Type B pancreatic cell (in vitro differentiated cells): ENCODE measurements around the gene AP3B1. TPM values are rescaled to one million over a fixed set of nuclear protein-coding genes. Genes with fewer than 3 reads are reported as not detected.

Experiments
- DNase-seq: peaks from one replicate; pipeline ENCODE4 v3.0.0; 2021; ENCODE audit warnings: mixed read lengths; ENCODE audit not compliant: unreplicated experiment; ENCODE audit errors: extremely low spot score
- H3K27ac Mint-ChIP-seq: 2 replicates; pipeline ENCODE4 v1.8.0; 2021; ENCODE audit warnings: mild to moderate bottlenecking, mixed read lengths
- H3K27me3 Mint-ChIP-seq: 2 replicates; pipeline ENCODE4 v1.8.0; 2021; ENCODE audit warnings: mixed read lengths
- H3K36me3 Mint-ChIP-seq: 2 replicates; pipeline ENCODE4 v1.8.0; 2021; ENCODE audit warnings: mixed read lengths
- H3K4me1 Mint-ChIP-seq: one replicate; pipeline ENCODE4 v1.8.0; 2021; ENCODE audit warnings: mixed read lengths; ENCODE audit not compliant: unreplicated experiment
- H3K4me3 Mint-ChIP-seq: 2 replicates; pipeline ENCODE4 v1.8.0; 2021; ENCODE audit warnings: mild to moderate bottlenecking, mixed read lengths
- H3K9me3 Mint-ChIP-seq: 2 replicates; pipeline ENCODE4 v1.8.0; 2021; ENCODE audit warnings: mixed read lengths
- CTCF ChIP-seq: fragments of 200-600 bp; sonication (generic); conservative IDR thresholded peaks from 2 replicates; pipeline ENCODE4 v1.5.0; 2021; ENCODE audit warnings: antibody characterized with exemption, mild to moderate bottlenecking
- total RNA-seq: library from RNA; stranded (reverse); gene quantifications from 2 replicates; pipeline ENCODE4 v1.2.1, GENCODE V29; 2021; ENCODE audit warnings: low replicate concordance

Gene AP3B1
- total RNA-seq, 1 donor from 2014 or later, result 48.4 TPM

GRCh38 chr5:77971776-77972468 is 322.6 kb downstream of the AP3B1 start:
- peaks cover 90% of the 10 kb centered on the region for H3K27me3 Mint-ChIP-seq
- peaks cover under 1% of the 10 kb centered on the region for H3K9me3 Mint-ChIP-seq
- no peak for DNase-seq
- peak overlapping the region; percentile 74 for H3K4me3 Mint-ChIP-seq
- no peak overlapping the region for H3K27ac Mint-ChIP-seq
- no peak for TF ChIP-seq CTCF
- H3K4me1 Mint-ChIP-seq, result peaks cover 11% of the 10 kb centered on the region
- no peaks in the 10 kb centered on the region for H3K36me3 Mint-ChIP-seq

- Mint-ChIP-seq H3K36me3 (no peaks in the 10 kb centered on the region), H3K9me3 (no peaks in the 10 kb centered on the region), H3K4me1 (peaks cover 11% of the 10 kb centered on the region), H3K27ac (no peak overlapping the region), H3K4me3 (no peak overlapping the region), H3K27me3 (peaks cover 90% of the 10 kb centered on the region)
- no peak for DNase-seq
- no peak for TF ChIP-seq CTCF
Measured at GRCh38 chr5:77970891-77971290, 323.6 kb downstream of the AP3B1 start.

DNA sequence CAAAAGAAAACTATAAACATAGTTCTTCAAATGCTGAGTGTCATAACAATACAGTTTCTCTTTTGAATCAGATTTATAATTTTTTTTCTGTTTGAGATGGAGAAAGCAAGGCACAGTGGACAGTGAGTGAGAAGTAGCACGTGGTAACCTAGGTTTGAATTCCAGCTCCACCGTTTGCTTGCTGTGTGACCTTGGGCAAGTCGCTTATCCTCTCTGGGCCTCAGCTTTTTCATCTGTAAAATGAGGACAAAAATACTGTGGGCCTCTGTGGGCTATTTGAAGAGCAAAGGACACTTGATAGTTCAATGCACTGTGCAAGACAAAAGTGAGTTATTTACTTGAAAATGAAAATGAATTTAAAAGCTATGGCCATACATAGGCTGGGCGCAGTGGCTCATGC is 330.7 kb downstream of the AP3B1 start:
- Mint-ChIP-seq H3K4me3 (no peak overlapping the region), H3K36me3 (no peaks in the 10 kb centered on the region), H3K4me1 (no peaks in the 10 kb centered on the region), H3K27me3 (peaks cover 89% of the 10 kb centered on the region), H3K9me3 (no peaks in the 10 kb centered on the region), H3K27ac (no peak overlapping the region)
- no peak for TF ChIP-seq CTCF
- no peak for DNase-seq

DNA sequence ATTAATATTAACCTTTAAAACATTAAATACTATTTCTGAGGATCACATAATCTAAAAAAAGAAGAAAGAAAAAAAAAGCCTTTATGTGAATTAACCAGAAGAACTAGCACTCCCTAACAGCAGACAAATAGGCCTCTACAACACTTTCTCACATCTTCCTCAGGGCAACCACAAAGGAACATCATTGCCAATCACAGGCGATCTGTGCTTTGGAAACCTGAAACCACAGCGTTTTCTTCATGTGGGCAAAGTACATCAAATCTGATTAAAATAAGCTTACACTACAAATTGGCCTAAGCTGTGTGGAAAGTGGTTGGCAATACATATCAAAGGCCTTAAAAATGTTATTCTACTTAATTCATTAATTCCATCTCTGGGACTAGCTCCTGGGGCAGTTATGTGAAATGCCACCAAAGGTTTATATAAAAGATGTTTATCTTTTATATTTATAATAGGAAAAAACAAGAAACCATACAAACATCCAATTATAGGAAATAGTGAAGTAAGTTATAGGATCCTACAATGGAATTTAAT is 333.6 kb downstream of the AP3B1 start:
- Mint-ChIP-seq H3K4me3 (no peak overlapping the region), H3K4me1 (peaks cover 8% of the 10 kb centered on the region), H3K27ac (no peak overlapping the region), H3K9me3 (no peaks in the 10 kb centered on the region), H3K36me3 (no peaks in the 10 kb centered on the region), H3K27me3 (peaks cover 93% of the 10 kb centered on the region)
- TF ChIP-seq CTCF, result no peak
- no peak for DNase-seq

DNA sequence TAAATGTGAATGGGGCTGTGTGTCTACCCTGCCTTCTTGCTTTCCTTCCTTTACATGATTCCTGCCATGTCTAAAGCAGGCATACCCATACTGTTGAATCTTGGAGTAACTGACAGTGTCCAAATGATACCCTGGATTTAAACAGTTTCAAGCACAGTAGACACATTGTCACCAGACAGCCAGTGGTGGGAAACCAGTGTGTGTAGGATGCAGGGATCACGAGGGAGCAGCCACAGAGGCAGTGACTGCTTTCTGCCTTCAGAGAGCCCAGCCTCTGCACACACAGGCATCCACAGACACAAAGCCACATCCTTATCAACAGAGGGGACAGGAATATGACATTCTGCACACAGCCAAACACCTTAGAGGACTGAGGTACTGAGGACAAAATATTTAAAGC is 334.2 kb downstream of the AP3B1 start:
- Mint-ChIP-seq H3K27me3 (peaks cover 93% of the 10 kb centered on the region), H3K36me3 (no peaks in the 10 kb centered on the region), H3K9me3 (no peaks in the 10 kb centered on the region), H3K4me1 (peaks cover 8% of the 10 kb centered on the region), H3K4me3 (no peak overlapping the region), H3K27ac (no peak overlapping the region)
- TF ChIP-seq CTCF, result no peak
- no peak for DNase-seq
